SH-SY5Y (cell line): Measurements from ENCODE around the gene LTBP1.

Experiments
- GATA2 ChIP-seq: IDR thresholded peaks from 2 replicates; pipeline ENCODE4 v1.6.1; 2011; ENCODE audit warnings: mild to moderate bottlenecking, low read depth, low read length
- GATA3 ChIP-seq: IDR thresholded peaks from 2 replicates; pipeline ENCODE4 v1.6.1; 2011; ENCODE audit warnings: low read depth, mild to moderate bottlenecking, low read length, moderate library complexity

- no peak for TF ChIP-seq GATA2
- TF ChIP-seq GATA3 = no peak
Observed at GRCh38 chr2:33262097-33262496, 315.3 kb downstream of the LTBP1 start.
